Hepatocyte (in vitro differentiated cells): ENCODE measurements around the gene UTP11. TPM values are rescaled to one million over a fixed set of nuclear protein-coding genes. Genes with fewer than 3 reads are reported as not detected.

Experiments
- DNase-seq: peaks from one replicate; pipeline ENCODE4 v3.0.0-alpha.2; 2016; ENCODE audit warnings: low spot score
- H2AFZ ChIP-seq: fragments of 200-600 bp; sonication (generic); 2 replicates; pipeline ENCODE4 v1.6.0; 2016; ENCODE audit warnings: antibody characterized with exemption, mild to moderate bottlenecking
- H3K27ac ChIP-seq: fragments of 200-600 bp; sonication (generic); 2 replicates; pipeline ENCODE4 v1.5.1; 2016; ENCODE audit warnings: mild to moderate bottlenecking
- H3K27me3 ChIP-seq: fragments of 200-600 bp; sonication (generic); 2 replicates; pipeline ENCODE4 v1.6.1; 2016
- H3K36me3 ChIP-seq: fragments of 200-600 bp; sonication (generic); replicated peaks from 2 replicates; pipeline ENCODE4 v1.5.1; 2016; ENCODE audit warnings: low read depth; ENCODE audit not compliant: insufficient read depth
- H3K4me1 ChIP-seq: fragments of 200-600 bp; sonication (generic); 2 replicates; pipeline ENCODE4 v1.5.1; 2016; ENCODE audit warnings: mild to moderate bottlenecking, moderate library complexity; ENCODE audit not compliant: insufficient read depth
- H3K4me2 ChIP-seq: fragments of 200-600 bp; sonication (generic); 2 replicates; pipeline ENCODE4 v1.6.0; 2016
- H3K4me3 ChIP-seq: fragments of 200-600 bp; sonication (generic); 2 replicates; pipeline ENCODE4 v1.5.1; 2016; ENCODE audit warnings: mild to moderate bottlenecking
- H3K79me2 ChIP-seq: fragments of 200-600 bp; sonication (generic); 2 replicates; pipeline ENCODE4 v1.6.0; 2017; ENCODE audit warnings: mild to moderate bottlenecking
- H3K9me2 ChIP-seq: fragments of 200-600 bp; sonication (generic); replicated peaks from 2 replicates; pipeline ENCODE4 v1.6.0; 2017; ENCODE audit warnings: mild to moderate bottlenecking; ENCODE audit not compliant: insufficient read depth
- H3K9me3 ChIP-seq: fragments of 200-600 bp; sonication (generic); 2 replicates; pipeline ENCODE4 v1.5.1; 2016; ENCODE audit warnings: low read depth, mild to moderate bottlenecking
- H4K20me1 ChIP-seq: fragments of 200-600 bp; sonication (generic); 2 replicates; pipeline ENCODE4 v1.6.0; 2016; ENCODE audit warnings: mild to moderate bottlenecking; ENCODE audit not compliant: insufficient read depth, poor library complexity, severe bottlenecking
- EZH2 ChIP-seq: fragments of 200-600 bp; sonication (generic); IDR thresholded peaks from 2 replicates; pipeline ENCODE4 v1.6.1; 2016; ENCODE audit warnings: antibody characterized with exemption, mild to moderate bottlenecking, borderline replicate concordance
- EZH2phosphoT487 ChIP-seq: fragments of 200-600 bp; sonication (generic); IDR thresholded peaks from one replicate; pipeline ENCODE4 v1.6.1; 2018; ENCODE audit warnings: antibody characterized with exemption, mild to moderate bottlenecking, low read depth, moderate library complexity; ENCODE audit not compliant: unreplicated experiment, severe bottlenecking
- WGBS: methylation state at CpG from one replicate; pipeline ENCODE4 v1.1.6; 2016; ENCODE audit warnings: low lambda C conversion rate; ENCODE audit errors: missing lambda C conversion rate; 5-methylcytosine and 5-hydroxymethylcytosine counted together
- polyA plus RNA-seq: library from polyadenylated mRNA; unstranded; fragments of >200 nt; fragmentation: Nextera tagmentation; extraction: Ambion mirVana; gene quantifications from 2 replicates; pipeline ENCODE4 v1.2.1, GENCODE V29; 2016
- total RNA-seq: library from RNA; depleted of rRNA; stranded (reverse); fragments of >200 nt; gene quantifications from 2 replicates; pipeline ENCODE4 v1.2.3, GENCODE V29; 2014
- TF ChIP-seq, protein P1 (sequence below): fragments of 200-600 bp; sonication (generic); IDR thresholded peaks from 2 replicates; pipeline ENCODE4 v1.5.1; 2016; ENCODE audit warnings: antibody characterized with exemption, mild to moderate bottlenecking; ENCODE audit not compliant: poor library complexity

UTP11 gene
- total and polyA plus RNA-seq, 2 experiments from 2014 or later = 36.2 to 39.2 TPM

DNA sequence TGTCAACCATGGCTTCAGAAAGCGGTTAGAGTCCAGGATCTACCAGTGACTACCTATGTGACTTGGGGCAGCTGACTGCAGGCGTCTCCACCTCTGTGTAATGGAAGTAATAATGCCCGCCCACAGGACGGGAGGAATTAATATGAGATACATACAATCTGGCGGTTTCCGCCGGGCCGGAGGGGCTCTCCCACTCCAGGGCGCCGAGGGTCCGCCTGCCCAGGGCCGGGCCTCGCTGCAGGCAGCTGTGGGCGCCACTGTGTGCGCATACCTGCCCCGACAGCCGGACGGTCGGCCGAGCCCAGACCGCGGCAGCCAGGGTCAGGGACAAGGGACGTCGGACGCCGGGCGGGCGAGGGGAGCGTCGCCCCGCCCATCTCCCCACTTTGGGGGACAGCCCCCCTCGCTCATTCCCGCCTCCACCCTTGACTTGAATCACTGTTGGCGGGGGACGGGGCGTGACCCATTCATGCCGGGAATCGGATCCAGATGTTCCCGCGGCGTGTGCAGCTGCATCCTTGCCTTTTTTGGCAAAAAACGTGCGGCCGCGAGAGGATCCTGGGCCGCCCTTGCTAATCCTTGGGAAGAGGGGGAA is 16.7 kb upstream of the UTP11 start:
- peak; percentile 83 for DNase-seq
- H3K9me2 ChIP-seq = no peaks in the 10 kb centered on the region
- H3K4me1 ChIP-seq = peaks cover 29% of the 10 kb centered on the region
- no peaks in the 10 kb centered on the region for H3K27me3 ChIP-seq
- WGBS = 28% methylated on average over 33 of the region's 46 CpGs
- no peak overlapping the region for H3K4me3 ChIP-seq
- H3K36me3 ChIP-seq = no peaks in the 10 kb centered on the region
- H3K9me3 ChIP-seq = no peaks in the 10 kb centered on the region
- peak overlapping the region; percentile 96 for H3K27ac ChIP-seq
- peaks cover 7% of the 10 kb centered on the region for H3K79me2 ChIP-seq
- peak overlapping the region; percentile 61 for H2AFZ ChIP-seq
- H3K4me2 ChIP-seq = peak overlapping the region; percentile 79
- TF ChIP-seq EZH2 (no peak), EZH2phosphoT487 (no peak)
- TF ChIP-seq, protein P1, sequence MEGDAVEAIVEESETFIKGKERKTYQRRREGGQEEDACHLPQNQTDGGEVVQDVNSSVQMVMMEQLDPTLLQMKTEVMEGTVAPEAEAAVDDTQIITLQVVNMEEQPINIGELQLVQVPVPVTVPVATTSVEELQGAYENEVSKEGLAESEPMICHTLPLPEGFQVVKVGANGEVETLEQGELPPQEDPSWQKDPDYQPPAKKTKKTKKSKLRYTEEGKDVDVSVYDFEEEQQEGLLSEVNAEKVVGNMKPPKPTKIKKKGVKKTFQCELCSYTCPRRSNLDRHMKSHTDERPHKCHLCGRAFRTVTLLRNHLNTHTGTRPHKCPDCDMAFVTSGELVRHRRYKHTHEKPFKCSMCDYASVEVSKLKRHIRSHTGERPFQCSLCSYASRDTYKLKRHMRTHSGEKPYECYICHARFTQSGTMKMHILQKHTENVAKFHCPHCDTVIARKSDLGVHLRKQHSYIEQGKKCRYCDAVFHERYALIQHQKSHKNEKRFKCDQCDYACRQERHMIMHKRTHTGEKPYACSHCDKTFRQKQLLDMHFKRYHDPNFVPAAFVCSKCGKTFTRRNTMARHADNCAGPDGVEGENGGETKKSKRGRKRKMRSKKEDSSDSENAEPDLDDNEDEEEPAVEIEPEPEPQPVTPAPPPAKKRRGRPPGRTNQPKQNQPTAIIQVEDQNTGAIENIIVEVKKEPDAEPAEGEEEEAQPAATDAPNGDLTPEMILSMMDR = no peak
- H4K20me1 ChIP-seq = no peaks in the 10 kb centered on the region

GRCh38 chr1:37997256-37998088 is 15.1 kb upstream of the UTP11 start:
- TF ChIP-seq EZH2 = no peak
- TF ChIP-seq, protein P1 = no peak
- TF ChIP-seq EZH2phosphoT487 = no peak
- Histone ChIP-seq H3K9me3 (no peaks in the 10 kb centered on the region), H3K4me1 (peaks cover 38% of the 10 kb centered on the region), H3K27me3 (no peaks in the 10 kb centered on the region), H3K27ac (peak overlapping the region; percentile 96), H3K9me2 (no peaks in the 10 kb centered on the region), H2AFZ (no peak overlapping the region), H3K36me3 (no peaks in the 10 kb centered on the region), H3K4me3 (no peak overlapping the region), H4K20me1 (no peaks in the 10 kb centered on the region), H3K4me2 (peak overlapping the region; percentile 79), H3K79me2 (peaks cover 22% of the 10 kb centered on the region)
- 94% methylated on average over 24 of the region's 25 CpGs for WGBS
- DNase-seq = no peak

- Histone ChIP-seq H3K79me2 (peaks cover 30% of the 10 kb centered on the region), H3K9me3 (no peaks in the 10 kb centered on the region), H3K9me2 (no peaks in the 10 kb centered on the region), H3K4me2 (no peak overlapping the region), H3K4me1 (peaks cover 38% of the 10 kb centered on the region), H3K4me3 (no peak overlapping the region), H3K27ac (peak overlapping the region; percentile 97), H4K20me1 (no peaks in the 10 kb centered on the region), H3K27me3 (no peaks in the 10 kb centered on the region), H3K36me3 (no peaks in the 10 kb centered on the region), H2AFZ (no peak overlapping the region)
- DNase-seq = no peak
- TF ChIP-seq EZH2phosphoT487 = no peak
- 97% methylated on average over 9 of the region's 9 CpGs for WGBS
Observed at GRCh38 chr1:37998089-37998808, 14.3 kb upstream of the UTP11 start.
